Endothelial cell of umbilical vein (primary cell): Measurements from ENCODE around the gene MIX23.

Source experiments
- CTCF ChIP-seq, 2 donors: IDR thresholded peaks; 1 replicate in 1 of 2; 2 replicates in 1 of 2; pipeline ENCODE4 v1.5.1; 2011; ENCODE audit warnings: low read length in 2 of 2, mild to moderate bottlenecking in 2 of 2, moderate library complexity in 2 of 2, control low read depth in 1 of 2, inconsistent platforms in 1 of 2, low read depth in 1 of 2; ENCODE audit not compliant: insufficient read depth in 1 of 2; ENCODE audit errors: extremely low read depth in 1 of 2
- EZH2 ChIP-seq: IDR thresholded peaks from 2 replicates; pipeline ENCODE4 v1.6.1; 2012; ENCODE audit warnings: borderline replicate concordance, low read depth, mild to moderate bottlenecking, moderate library complexity, low read length, inconsistent platforms; ENCODE audit not compliant: severe bottlenecking
- FOS ChIP-seq: IDR thresholded peaks from 2 replicates; pipeline ENCODE4 v1.6.1; 2011; ENCODE audit warnings: mild to moderate bottlenecking, low read length, moderate library complexity, borderline replicate concordance; ENCODE audit not compliant: insufficient read depth
- GATA2 ChIP-seq: IDR thresholded peaks from 2 replicates; pipeline ENCODE4 v1.7.0; 2011; ENCODE audit warnings: low read depth, mild to moderate bottlenecking, moderate library complexity, mixed read lengths, low read length; ENCODE audit not compliant: insufficient read length, insufficient read depth
- JUN ChIP-seq: IDR thresholded peaks from 2 replicates; pipeline ENCODE4 v1.6.1; 2011; ENCODE audit warnings: borderline replicate concordance, low read depth; ENCODE audit not compliant: insufficient read length, insufficient read depth
- MYC ChIP-seq: IDR thresholded peaks from one replicate; pipeline ENCODE4 v1.6.1; 2011; ENCODE audit warnings: mild to moderate bottlenecking, low read depth, low read length
- POLR2A ChIP-seq: IDR thresholded peaks from 2 replicates; pipeline ENCODE4 v1.6.1; 2012; ENCODE audit warnings: low read depth, mild to moderate bottlenecking, control low read depth, low read length
- POLR2AphosphoS5 ChIP-seq: IDR thresholded peaks from 2 replicates; pipeline ENCODE4 v1.6.1; 2012; ENCODE audit warnings: low read depth, mild to moderate bottlenecking, control low read depth, low read length, moderate library complexity; ENCODE audit not compliant: insufficient read depth
- TF ChIP-seq, protein P1 (sequence below): IDR thresholded peaks from 2 replicates; pipeline ENCODE4 v1.6.1; 2011; ENCODE audit not compliant: insufficient read depth, insufficient read length

DNA sequence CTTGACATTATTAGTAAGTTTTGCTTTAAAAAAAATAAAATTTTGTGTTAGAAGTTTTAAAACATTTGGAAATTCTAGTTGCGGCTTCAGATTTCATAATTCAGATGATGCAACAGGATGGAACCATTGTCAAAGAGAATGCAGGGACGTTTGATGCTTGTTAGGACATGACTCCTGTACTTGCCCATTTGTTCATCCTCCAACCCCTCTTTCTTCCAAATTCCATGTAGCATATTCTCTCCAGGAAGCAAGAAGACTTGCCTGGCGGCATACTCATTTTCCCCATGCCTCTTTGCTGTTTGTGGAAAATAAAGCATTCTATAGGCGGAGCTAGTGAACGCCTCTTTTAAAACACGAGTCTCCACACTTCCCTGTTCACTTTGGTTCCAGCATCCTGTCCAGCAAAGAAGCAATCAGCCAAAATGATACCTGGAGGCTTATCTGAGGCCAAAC, 58.1 kb downstream of the MIX23 start, which contains the start of gene CSTA:
- TF ChIP-seq CTCF (IDR thresholded peaks at IDR 0.05; ENCODE audit: extremely low read depth in 1 of 2, insufficient read depth in 1 of 2, low read depth in 1 of 2, low read length in 2 of 2) (no peak), EZH2 (no peak), MYC (no peak), GATA2 (no peak), POLR2A (no peak), POLR2AphosphoS5 (no peak), JUN (no peak), FOS (no peak)
- TF ChIP-seq, protein P1, sequence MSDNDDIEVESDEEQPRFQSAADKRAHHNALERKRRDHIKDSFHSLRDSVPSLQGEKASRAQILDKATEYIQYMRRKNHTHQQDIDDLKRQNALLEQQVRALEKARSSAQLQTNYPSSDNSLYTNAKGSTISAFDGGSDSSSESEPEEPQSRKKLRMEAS: no peak
